HG03457 (cell line): ENCODE data around the gene GRIK3.
"Not testable (repeated sequence)": the region's sequence is repeated elsewhere in the genome, so short reads cannot be mapped to it uniquely, and the experiment has no call there.

Experiments
- ATAC-seq: cut with Tn5 transposase; IDR thresholded peaks from one replicate; pipeline ENCODE4 v1.9.1; 2021; ENCODE audit warnings: moderate number of reproducible peaks; ENCODE audit not compliant: unreplicated experiment

GRIK3 gene

GRCh38 chr1:37034121-37035013 is at the start of gene GRIK3:
Gene GRIK3 (minus strand): TSS chr1:37034515. CDS start chr1:37034108, 407 bp downstream.
- no peak for ATAC-seq

DNA sequence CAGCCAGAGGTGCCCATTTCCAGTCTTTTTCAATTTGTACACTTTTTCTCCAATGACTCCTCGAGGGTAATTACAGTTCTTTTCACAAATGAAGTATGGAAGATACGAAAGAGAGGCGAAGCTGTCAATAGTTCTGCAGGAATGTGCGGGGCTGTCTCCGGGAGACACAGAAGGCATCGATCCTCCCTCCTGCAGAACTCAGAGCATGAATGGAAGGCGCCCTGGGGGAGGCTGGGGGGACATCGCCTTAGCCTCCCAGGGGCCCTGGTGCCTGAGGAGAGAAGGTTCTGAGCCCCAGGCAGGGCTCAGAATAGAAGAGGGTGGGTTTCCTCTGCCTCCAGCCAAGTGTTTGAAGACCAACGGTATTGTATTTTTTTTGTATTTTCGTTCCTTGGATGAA is 49.7 kb upstream of the GRIK3 start:
- no peak for ATAC-seq

DNA sequence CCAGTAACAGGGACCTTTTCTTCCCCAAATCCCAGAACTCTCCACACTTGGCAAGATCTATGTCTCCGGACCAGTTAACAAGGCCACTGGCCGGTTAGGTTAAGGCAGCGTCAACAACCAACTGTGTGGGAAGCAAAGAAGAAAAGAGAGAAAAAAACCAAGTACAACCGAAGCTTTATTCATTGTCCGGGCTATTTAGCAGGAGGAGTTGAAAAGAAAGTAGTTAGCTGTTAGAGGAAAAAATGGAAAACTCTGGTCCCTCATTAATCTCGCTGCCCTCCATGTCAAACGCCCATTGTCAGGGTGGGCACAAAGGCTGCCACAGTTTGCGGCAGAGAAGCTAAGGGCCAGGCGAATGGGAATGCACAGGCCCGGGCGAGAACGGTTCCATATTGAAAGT is 49.3 kb upstream of the GRIK3 start:
- no peak for ATAC-seq

DNA sequence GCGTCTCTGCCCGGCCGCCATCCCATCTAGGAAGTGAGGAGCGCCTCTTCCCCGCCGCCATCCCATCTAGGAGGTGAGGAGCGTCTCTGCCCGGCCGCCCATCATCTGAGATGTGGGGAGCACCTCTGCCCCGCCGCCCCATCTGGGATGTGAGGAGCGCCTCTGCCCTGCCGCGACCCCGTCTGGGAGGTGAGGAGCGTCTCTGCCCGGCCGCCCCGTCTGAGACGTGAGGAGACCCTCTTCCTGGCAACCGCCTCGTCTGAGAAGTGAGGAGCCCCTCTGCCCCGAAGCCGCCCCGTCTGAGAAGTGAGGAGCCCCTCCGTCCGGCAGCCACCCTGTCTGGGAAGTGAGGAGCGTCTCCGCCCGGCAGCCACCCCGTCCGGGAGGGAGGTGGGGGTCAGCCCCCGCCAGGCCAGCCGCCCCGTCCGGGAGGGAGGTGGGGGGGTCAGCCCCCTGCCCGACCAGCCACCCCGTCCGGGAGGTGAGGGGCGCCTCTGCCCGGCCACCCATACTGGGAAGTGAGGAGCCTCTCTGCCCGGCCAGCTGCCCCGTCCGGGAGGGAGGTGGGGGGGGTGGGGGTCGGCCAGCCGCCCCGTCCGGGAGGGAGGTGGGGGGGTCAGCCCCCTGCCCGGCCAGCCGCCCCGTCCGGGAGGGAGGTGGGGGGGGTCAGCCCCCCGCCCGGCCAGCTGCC is 46.1 kb upstream of the GRIK3 start:
- not testable (repeated sequence) for ATAC-seq

- no peak for ATAC-seq
Measured at GRCh38 chr1:37078866-37079265, 44.6 kb upstream of the GRIK3 start.

DNA sequence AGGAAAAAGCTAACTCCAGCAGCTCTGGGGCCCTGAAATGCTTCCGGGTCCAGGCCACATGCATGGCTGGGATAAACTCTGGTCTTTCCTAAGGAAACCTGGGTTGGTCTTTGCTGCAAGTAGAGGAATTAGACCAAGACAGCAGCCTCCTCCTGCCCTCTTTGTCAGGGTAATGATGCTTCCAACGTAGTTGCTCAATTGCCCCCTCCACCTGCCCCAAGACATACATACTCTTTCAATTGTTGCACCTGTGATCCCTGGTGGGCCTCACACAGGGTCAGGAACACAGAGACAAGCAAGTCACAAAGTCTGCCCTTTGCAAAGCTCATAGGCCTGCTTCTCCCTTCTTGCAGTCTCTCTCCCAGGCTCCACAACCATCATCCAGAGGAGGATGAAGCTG is 41.9 kb upstream of the GRIK3 start:
- ATAC-seq, result no peak

DNA sequence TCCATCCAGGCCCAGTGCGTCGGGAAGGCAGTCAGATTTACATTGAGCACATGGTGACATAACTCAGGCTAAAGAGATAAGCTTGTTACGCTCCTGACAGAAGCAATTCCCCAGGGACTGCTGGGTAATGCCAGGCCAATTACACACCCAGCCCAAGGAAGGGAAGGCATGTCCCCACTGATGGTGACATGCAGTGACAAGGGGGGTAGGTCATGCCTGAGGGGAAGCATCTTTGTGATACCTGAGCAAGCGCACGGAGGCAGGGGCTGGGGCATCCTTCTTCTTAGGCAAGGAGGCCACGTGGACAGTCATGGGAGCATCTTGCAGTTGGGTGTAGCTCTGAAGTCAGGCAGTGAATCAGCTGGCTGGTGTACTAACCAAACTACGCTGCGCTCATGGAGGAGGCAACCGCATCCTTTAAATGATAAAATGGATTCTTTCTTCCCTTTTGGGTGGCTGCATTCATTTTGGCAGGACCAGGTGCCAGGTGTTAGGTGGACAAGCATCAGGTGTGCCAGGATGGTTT is 39.6 kb upstream of the GRIK3 start:
- ATAC-seq, result no peak

- no peak for ATAC-seq
Measured at GRCh38 chr1:37073152-37073853, 39.0 kb upstream of the GRIK3 start.

DNA sequence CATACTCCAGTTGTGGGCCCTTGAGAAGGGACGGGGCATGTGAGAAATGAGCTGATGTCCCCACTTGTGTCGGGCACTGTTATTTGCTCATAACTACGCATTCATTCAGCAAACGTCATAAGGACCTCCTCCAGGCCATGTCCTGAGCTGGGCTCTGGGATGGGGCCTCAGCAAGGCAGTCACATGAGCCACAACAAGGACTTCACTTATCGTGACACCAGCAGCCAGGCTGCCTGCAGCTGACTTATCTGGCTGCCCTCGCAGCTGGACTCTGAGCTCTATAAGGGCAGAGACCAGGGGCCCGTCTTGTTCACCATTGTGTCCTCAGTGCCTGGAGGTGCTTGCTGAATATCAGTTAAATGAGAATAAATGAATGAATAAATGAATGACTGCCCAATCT is 37.5 kb upstream of the GRIK3 start:
- no peak for ATAC-seq

DNA sequence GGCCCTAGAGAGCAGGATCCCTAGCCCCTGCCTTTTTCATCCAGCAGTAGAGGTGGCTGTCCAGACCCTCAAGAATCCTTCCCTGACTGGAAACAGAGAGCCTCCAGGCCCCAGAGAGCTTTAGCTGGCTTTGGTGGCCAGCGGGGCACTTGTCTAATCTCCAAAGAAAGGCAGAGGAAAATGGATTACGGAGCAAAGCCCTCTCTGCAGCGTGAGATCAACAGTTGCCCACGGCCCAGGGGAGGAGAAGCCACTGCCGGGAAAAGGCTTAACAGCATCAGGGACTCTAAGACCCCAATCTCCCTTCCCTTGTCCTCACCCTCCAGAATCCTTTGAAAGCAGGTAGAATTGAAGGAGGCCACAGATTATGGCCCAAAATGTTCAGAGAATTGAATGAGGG is 35.8 kb upstream of the GRIK3 start:
- no peak for ATAC-seq

DNA sequence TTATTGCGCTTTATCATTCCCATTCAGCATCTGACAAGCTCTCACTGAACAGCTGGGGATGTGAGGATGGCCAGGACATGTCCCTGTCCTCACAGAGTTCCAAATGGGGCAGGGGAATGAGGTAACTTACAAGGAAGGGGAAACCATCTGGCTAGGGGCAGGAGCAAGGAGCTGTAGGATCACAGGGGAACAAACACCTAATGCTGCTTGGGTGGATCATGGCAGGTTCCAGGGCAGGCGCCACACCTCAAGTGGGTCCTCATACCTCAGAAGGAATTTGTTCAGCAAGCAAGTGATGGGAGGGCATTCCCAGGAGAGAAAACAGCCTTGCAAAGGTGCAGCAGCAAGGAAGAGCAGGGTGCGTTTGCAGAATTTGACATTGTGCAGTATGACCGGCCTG is 35.1 kb upstream of the GRIK3 start:
- ATAC-seq, result no peak

GRCh38 chr1:37068897-37069296 is 34.6 kb upstream of the GRIK3 start:
- ATAC-seq, result no peak

GRCh38 chr1:37068260-37068659 is 33.9 kb upstream of the GRIK3 start:
- ATAC-seq, result no peak

GRCh38 chr1:37064039-37064438 is 29.7 kb upstream of the GRIK3 start:
- ATAC-seq, result no peak

GRCh38 chr1:37059346-37059745 is 25.0 kb upstream of the GRIK3 start:
- no peak for ATAC-seq

DNA sequence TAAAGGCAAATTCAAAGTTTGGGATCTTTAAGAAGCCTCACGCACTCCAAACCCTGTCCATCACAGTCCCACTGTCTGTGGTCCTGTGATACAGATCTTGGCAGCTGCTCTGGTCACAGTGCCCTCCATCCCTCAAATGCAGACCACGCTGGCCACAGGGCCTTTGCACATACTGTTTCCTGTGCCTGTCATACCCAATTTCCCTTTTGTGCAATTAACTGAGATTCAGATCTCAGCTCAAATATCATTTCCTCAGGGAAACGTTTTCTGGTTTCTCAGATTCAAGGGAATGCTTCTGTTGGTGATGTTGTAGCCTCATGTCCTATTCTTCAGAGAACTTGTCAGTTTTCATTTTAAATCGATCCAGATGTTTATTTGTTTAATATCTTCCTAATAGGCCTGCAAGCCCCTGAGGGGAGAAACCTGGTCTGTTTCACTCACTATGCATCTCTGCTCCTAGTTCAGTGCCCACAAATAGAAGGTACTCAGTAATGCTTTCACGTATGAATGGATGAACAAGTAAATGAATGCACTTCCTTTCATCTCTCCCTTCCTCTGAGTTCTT is 24.2 kb upstream of the GRIK3 start:
- ATAC-seq, result no peak

DNA sequence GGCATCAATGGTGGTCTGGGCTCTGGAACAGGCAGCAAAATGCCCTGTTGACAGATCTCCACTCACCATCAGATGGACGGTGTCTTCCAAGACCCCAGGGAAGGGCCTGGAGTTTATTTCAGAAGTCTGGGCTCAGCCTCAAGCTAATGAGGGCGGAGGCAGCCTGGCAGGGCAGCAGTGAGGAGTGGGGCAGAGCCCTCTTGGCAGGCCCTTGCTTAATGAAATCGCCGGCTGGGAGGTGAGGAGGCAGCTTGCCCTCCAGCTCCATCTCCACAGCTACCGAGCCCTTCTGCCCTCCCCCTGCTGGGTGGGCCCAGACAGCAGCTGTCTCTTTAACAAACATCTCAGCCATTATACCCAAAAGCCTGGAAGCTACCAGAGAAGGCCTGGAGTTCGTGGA is 22.0 kb upstream of the GRIK3 start:
- no peak for ATAC-seq

- no peak for ATAC-seq
Measured at GRCh38 chr1:37055631-37056030, 21.3 kb upstream of the GRIK3 start.

- no peak for ATAC-seq
Measured at GRCh38 chr1:37053173-37053572, 18.9 kb upstream of the GRIK3 start.

DNA sequence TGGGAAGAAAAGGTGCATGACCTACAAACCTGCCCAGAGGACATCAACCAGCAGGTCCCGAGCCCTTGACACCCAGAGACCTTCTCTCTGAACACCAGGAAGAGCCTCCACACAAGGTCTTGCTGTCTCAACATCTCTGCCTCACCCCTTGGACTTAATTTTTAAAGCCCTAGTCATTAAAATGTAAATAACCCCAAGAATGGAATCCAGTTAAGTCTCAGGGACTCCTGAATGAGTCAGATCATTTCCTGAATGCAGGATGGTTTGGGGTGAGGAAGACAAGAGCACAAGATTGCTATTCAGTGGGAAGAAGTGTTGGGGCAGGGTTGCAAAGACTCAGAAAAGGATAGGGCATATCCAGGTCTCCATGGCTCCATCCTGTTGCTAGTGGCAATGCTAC is 17.8 kb upstream of the GRIK3 start:
- no peak for ATAC-seq

DNA sequence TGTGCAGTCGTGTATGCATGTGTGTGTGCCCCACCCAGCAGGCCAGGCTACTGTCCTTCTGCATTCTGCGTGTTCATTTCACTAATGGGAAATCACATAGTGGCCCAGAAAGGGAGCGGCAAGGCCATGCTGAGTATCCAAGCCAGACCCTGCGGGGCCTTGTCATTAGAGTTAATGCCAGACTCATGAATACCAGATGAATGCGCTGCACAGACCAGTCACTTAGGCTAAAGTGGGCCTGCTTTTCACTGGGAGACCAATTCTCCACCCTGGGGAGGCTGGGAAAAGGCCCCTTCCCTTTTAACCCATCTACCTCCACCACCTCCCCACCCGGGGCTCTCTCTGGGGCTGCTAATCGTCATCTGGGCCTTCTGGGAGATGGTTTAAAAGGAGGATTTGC is 17.0 kb upstream of the GRIK3 start:
- no peak for ATAC-seq
